GM19025 (cell line): ENCODE measurements around the gene WNT2.

ENCODE experiments used
- ATAC-seq: cut with Tn5 transposase; IDR thresholded peaks from one replicate; pipeline ENCODE4 v1.9.1; 2021; ENCODE audit warnings: mild to moderate bottlenecking, low read depth, moderate library complexity; ENCODE audit not compliant: unreplicated experiment

WNT2 gene

GRCh38 chr7:117322741-117323304 lies at the start of gene WNT2:
Gene WNT2 (minus strand): TSS chr7:117323058. CDS start chr7:117322989, 69 bp downstream.
- no peak for ATAC-seq

GRCh38 chr7:117372073-117372472 lies 49.2 kb upstream of the WNT2 start:
- no peak for ATAC-seq

DNA sequence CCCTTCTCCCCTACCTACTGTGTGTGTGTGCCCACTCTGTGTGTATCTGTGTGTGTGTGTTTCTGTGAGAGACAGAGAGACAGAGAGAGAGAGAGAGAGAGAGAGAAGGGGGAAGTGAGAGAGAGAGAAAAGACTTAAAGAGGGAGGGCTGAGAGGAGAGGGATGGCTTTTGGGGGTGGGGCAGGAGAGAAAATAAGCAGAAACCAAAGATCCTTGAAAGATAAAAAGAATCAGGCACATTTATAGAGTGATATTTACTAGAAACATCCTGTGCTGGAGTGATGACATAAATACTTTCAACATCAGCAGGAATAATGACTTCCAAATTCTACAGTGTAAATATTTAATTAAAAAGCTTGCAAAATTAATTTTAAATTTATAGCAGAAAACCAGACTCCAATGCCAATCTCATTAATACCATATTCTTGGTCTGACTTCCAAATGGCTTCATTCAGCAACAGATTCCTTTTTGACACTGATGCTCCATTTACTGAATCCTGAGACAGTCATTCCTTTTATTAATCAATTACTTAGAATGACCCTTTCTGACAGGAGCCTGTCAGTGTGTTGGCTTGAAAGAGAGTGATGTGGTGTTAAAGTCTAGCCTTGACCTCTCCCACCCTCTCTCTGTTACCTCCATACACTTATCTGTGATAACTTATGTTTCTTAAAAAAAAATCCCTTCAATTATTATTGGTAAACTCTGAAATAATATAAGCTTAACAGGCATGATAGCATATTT lies 41.7 kb upstream of the WNT2 start:
- no peak for ATAC-seq

- ATAC-seq = no peak
These were observed 39.5 kb upstream of the WNT2 start for GRCh38 chr7:117362294-117362888.

DNA sequence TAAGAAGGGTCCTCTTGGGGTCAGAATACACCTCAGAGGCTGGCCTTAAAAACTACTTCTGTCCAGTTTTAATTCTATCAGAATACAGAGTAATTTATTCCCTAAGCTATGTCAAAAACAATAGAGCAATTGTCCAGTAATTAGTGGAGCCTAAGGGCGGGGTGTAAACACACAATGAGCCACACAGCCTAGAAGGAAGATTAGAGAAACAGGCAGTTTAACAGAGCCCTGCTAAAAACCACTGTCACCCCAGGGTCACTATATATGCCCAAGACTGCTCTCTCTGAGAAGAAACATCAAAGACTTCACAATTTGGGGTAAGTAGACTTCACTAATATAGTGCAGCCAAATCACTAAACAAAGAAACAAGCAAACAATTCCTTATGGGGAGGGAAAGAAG lies 27.2 kb upstream of the WNT2 start:
- ATAC-seq = no peak

- no peak for ATAC-seq
These were observed 26.7 kb upstream of the WNT2 start for GRCh38 chr7:117349570-117349969.

- ATAC-seq = peak; percentile 94
These were observed 25.3 kb upstream of the WNT2 start for GRCh38 chr7:117347962-117348672.

DNA sequence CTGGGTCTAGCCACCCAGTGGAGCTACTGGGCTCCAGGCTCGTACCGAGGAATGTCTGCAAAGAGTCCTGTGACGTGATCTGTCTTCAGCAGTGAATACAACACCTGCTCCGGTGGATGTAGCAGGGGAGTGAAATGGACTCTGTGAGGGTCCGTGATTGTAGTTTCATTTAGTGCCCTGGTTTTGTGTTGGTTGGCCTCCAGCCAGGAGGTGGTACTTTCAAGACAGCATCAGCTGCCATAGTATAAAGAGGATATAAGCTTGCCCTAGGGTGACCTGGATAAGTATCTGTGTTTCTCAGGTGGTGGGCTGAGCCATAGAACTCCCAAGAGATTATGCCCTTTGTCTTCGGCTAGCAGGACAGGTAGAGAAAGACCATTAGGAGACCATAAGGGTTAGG lies 24.6 kb upstream of the WNT2 start:
- peak; percentile 9 for ATAC-seq

GRCh38 chr7:117346161-117346560 lies 23.3 kb upstream of the WNT2 start:
- ATAC-seq = no peak

- no peak for ATAC-seq
These were observed 15.2 kb upstream of the WNT2 start for GRCh38 chr7:117338020-117338419.

GRCh38 chr7:117333168-117333567 lies 10.3 kb upstream of the WNT2 start:
- ATAC-seq = no peak

DNA sequence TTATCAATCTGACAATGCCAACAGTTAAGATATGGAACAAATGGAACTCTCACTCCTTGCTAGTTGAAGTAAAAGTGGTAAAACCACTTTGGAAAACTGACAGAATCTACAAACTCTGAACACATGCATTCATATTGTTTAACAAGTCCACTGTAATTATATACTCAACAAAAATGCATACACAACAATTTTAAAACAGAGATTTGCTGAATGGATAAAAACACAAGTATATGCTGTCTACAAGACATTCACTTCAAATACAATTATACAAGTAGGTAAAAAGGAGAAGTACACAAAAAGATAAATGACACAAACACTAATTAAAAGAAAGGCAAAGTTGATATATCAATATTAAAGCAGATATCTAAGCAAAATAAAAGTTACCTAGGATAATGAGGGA lies 9.2 kb upstream of the WNT2 start:
- no peak for ATAC-seq

DNA sequence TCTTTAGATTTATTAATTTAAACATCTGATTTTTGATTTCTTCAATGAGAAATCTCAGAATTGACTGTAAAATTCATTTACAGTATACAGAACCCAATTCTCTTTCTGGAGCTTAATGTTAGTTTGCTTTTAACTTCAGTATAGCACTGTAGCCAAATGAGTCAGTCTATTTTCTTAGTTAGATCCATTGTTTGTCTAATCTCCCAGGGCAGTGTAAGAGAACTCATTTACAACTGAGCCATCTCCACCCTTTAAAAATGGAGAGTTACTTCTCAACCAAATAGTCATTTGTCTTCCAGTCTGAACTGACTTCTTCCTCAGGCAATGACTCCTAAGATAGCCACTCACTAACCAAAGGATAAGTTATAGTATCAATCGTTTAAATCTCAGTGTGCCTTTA lies 3.0 kb upstream of the WNT2 start:
- ATAC-seq = no peak

- no peak for ATAC-seq
These were observed 2.1 kb upstream of the WNT2 start for GRCh38 chr7:117324960-117325359.

GRCh38 chr7:117323851-117324711 lies 1.2 kb upstream of the WNT2 start:
- ATAC-seq = no peak

- no peak for ATAC-seq
These were observed 520 bp upstream of the WNT2 start for GRCh38 chr7:117323305-117323850.

DNA sequence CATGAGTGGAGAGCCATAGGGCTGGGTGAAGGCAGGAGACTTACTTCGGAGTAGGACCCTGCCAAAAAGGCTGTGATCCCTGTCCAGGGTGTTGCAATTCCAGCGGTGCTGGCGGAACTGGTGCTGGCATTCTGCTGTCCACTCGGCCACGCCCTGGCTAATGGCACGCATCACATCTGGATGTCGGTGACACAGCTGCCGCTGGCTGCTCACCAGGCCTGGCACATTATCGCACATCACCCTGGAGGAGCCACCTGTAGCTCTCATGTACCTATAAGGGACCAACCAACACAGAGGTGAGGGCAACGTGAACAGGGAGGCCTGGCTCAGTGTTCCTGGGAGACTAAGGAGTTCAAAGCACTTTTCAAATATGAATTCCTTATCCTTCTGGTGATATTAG lies 2.3 kb downstream of the WNT2 start:
- no peak for ATAC-seq

DNA sequence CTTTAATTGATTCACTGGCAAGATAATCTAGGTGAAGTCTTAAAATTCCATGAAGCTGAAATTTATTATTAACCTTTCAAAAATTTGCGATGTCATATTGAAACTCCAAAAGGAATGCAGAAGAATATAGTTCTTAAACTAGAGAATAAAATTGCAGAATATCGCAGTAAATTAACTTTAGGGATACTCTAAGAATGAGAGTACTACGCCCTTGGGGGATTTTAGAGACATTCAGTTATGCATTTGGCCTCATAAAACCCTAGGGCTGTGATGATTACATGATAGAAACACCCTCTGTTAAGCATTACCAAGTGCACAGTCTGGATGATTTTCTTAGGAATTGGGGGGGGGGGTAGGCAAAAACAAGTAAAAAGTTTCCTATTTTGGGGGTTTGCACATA lies 3.7 kb downstream of the WNT2 start:
- ATAC-seq = no peak

DNA sequence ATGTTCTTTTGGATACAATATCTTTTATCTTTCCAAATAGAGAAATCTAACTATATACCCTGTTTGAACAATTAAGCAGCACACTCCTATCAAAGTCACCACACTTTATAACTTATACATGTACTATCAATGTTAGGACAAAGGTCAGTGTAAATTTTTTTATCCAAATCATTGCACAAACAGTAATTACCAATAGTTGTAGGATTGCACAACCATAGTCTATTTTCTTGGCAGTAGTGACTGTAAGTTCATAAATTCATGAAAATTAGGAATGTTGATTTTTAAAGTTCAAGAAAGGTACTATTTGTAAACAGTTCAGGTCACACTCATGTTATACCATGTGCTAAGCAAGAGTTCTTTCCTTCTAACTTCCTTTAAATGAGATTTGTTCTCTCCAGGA lies 9.3 kb downstream of the WNT2 start:
- no peak for ATAC-seq
